HG02763 (cell line): ENCODE data around the gene IL19.
A peak's percentile ranks its signal among the peaks of the same experiment; 100 is the strongest.
"Not testable (repeated sequence)": the region's sequence is repeated elsewhere in the genome, so short reads cannot be mapped to it uniquely, and the experiment has no call there.

Experiments
- ATAC-seq: cut with Tn5 transposase; IDR thresholded peaks from one replicate; pipeline ENCODE4 v1.9.1; 2021; ENCODE audit warnings: mild to moderate bottlenecking, moderate library complexity; ENCODE audit not compliant: unreplicated experiment

The IL19 gene

DNA sequence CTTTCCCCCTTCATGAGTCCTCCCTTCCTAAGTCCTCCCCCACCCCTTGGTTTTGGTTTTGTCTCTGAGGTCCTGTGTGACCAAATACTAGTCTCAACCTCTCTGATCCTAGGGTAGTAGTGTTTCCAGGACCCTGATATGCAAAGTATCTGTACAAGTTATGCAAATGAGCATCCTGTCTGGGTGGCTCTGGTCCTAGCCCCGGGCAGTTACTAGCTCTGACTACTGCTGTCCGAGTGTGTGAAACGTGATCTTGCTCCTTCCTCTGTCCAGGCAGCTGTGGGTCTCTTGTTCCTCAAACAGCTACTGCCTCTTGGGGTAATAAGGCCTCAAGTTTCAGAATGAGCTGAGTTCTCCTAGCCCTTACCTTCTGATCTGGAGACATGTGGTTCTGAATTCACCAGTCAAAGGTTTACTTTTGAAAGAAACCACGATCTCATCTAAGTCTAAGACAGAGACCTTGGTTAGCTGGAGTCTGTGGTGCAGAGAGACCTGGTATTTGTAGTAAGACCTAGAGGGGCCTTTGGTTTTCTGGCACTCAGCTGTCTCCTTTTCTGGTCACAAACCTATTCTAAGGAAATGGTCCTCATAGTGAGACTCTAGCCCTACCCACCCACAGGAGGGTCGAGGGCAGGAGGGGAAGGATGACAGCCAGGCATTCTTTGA is 31.0 kb upstream of the IL19 start:
- peak; percentile 75 for ATAC-seq

DNA sequence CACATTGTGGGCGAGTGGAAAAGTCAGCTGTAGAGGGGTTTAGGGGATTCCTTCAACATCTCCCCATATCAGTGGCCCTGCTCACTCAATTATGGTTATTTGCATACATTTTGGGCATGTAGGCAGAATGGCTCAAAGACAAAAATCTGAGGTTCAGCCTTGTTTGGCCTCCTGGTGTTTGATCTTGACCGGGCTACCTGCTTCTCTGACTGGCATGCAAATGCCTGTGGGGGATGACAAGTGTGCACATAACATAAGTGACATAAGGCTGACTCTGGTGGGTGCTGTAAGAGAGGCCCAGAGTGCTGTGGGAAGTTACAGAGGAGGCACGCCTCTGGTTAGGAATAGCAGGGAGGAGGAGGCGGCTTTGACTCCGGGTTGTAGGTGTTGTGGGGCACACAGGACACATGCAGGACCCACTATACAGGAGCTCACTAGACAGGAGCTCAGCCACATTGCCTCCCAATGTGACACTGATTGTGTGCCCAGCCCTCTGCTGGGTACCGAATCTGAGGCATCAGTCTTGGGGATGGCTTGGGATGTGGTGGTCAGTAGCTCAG is 29.4 kb upstream of the IL19 start:
- ATAC-seq: no peak

DNA sequence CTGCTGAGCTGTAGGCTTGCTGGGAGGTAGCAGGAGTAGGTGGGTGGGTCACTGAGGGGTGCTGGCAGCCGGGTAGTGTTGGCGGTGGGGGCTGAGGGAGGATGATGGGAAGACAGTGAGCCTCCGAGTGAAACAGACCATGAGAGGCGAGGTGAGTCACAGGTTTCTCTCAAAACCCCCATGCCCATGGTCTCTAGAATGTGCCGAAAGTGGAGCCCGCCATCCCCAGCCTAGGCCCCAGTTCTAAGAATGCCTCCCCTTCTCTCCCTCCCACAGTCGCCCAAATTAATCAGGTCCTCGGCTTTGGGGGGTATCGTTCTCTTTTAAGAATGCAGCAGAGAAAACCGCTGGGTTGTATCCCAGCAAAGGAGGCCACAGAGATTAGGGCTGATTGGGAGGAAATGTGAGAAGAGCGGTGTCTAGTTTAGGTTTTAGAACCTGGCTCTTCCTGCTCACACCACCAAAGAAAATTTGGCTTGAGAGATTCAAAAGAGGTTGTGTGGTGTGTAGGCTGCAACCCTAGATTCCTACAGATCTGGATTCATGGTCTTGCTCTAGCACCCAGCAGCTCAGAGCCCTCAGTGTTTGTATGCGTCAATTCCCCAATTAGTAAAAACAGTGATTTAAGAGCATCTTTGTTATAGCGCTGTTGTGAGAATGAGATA is 27.7 kb upstream of the IL19 start:
- ATAC-seq: no peak

DNA sequence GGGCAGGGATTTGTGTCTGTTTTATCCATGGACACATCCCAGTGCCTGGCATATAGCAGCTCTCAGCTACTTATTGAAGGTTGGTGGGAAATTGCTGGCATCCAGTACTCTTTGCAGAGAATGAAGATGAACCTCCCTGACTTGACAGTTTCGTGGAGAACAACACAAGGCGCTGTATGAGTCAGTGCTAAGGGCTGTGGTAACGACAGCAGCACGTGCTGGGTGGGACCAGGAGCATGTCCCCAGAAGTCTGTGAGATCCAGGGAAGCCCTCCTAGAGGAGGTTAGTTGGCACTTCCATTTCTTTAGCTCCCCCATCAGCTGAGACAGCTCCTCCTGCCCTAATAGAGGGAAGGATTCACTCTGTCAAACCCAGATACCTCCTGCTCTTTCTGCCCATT is 25.9 kb upstream of the IL19 start:
- ATAC-seq: no peak

DNA sequence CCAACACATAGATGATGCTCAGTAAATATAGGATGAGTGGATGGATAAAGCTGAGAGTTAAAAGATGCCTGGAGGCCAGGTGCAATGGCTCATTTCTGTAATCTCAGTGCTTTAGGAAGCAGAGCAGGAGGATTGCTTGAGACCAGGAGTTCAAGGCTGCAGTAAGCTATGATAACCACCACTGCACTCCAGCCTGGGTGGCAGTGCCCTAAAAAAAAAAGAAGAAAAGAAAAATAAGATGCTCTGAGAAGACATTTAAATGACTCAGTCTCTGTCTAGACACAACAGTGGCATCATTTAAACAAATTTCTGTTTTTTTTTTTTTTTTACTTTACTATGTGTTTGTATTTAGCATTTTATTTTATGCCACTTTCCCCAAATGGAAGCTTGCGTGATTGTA is 25.3 kb upstream of the IL19 start:
- no peak for ATAC-seq

DNA sequence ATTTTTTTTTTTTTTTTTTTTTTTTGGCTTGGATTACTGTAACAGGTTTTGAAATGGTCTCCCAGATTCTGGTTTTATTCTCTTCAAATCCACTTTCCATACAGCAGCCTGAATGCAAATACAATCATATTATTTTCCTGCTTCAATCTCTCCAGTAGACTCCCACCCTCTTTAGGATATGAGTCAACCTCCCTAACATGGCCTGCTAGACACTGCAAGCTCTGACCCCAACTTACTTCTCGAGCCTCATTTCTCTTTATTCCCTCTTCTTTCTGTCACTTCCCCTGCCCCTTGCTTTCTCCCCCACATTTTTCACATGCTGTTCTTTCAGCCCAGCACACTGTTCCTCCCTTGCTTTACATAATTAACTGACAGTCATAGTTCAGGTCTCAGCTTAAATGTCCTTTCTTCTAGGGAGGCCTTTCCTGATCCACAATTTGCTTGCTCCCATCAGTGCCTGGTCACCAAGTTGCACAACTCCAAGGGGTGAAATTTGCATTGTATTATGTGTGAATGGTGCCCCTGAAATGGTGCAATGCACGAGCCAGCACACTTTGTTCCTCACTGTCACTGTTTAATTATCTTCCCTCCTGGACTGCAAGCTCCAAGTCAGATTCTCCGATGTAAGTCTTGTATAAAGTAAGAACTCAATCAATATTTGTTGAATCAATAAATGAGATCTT is 22.1 kb upstream of the IL19 start:
- no peak for ATAC-seq

DNA sequence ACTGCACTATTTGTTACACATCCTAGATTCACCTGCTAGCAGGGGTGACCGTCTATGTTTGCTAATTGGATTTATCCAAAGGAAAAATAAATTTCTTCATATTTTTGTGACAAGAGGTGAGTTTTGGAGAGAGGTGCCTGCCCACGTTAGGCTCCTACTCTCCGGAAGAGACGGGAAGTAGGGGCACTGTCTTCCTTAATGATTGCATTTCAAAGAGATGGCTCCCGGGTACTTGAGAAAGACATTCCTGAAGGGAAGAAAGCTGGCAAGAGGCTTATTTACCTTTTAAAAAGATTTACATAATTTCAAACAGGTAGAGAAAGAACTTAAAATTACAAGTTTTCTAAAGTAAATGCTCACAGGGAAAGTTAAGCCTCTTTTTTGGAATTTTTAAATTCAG is 18.7 kb upstream of the IL19 start:
- ATAC-seq: no peak

- no peak for ATAC-seq
Observed at GRCh38 chr1:206752481-206752880, 18.1 kb upstream of the IL19 start.

DNA sequence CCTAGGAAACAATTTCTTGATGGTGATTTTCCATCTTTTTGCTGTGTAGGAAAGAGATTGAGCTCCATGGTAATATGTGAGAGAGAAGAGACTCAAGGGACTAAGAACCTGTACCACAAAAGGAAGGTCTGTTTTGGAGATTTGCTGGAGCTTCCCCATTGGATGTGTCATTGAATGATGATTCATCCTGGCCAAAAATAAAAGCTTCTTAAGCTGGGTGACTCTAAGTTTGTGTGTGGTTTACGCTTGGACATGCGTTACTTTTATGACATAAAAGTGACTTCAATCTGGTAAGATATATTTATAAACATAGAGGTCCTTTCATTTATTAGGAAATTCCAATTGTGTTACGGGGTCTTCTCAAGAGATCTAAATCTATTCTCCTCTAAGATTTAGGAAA is 17.4 kb upstream of the IL19 start:
- ATAC-seq: no peak

DNA sequence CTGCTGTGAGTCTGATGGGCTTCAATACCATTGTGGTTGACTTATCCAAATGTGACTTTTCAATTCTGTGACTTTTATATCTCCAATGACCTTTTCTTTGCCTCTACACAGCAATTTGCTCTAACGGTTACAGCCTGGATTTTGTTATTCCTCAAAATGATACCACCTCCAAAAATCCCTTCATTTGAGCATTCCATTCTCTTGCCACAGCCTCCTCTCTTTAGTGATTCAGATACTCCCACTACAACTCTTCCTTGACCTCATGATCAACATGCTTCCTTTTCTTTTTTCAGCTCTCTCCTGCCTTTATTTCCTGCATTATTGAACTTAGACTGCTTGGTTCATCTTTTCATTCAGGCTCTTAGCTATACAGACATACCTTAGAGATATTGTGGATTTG is 16.6 kb upstream of the IL19 start:
- ATAC-seq: no peak

GRCh38 chr1:206757524-206758266 is 12.9 kb upstream of the IL19 start:
- no peak for ATAC-seq

DNA sequence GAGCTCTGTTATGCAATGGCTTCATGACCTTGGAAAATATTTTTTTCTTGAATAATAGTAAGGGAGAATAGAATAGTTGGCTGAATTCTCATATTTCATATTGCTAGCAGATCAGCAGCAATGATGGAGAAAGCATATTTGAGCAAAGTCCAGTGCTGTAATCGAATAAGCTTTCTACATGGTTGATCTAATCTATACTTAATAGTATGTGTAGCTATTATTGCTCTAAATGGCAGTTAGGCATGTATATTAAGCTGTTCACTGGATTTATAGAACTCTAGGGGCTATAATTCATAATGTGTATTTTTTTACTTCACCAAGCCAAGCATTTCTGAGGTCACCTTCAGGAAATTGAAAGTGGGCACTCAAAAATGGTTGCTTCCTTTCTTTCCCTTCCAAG is 10.0 kb upstream of the IL19 start:
- ATAC-seq: no peak

DNA sequence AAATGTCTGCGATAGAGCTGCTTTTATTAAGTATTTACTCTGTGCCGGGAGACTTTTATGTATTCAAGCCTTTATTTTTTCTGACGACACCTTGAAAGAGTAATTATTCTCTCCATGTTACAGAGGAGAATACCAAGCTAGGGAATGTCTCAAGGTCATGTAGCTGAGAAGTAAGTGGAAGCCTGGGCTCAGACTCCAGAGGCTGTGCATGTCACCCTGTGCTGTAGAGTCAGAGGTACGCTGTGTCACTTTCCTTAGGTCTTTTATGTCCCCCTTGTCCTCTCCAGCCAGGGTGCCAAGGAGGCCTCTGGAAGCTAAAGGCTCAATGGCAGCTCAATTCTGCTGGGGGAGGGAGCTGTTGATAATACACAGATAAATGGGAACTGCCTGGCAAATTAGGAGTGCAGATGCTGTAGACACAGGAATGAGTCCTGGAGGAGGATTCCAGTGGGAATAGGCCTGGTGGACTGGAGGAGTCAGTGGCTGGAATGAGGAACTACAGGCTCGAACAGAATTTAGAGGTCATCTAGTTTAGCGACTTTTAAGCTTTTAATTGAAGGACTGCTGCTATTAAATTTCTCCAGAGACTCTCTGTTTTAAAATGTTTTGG is 9.3 kb upstream of the IL19 start:
- ATAC-seq: no peak

- ATAC-seq: not testable (repeated sequence)
Observed at GRCh38 chr1:206762741-206763364, 7.7 kb upstream of the IL19 start.

DNA sequence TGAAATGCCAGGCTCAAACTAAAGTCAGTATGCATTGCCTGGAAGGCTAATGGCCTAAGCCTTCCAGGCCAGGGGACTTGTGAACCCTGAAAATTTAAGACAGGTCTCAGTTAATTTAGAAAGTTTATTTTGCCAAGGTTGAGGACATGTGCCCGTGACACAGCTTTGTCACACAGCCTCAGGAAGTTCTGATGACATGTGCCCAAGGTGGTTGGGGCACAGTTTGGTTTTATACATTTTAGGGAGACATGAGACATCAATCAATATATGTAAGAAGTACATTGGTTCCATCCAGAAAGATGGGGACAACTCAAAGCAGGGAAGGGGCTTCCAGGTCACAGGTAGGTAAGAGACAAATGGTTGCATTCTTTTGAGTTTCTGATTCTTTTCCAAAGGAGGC is 4.8 kb upstream of the IL19 start:
- ATAC-seq: not testable (repeated sequence)

DNA sequence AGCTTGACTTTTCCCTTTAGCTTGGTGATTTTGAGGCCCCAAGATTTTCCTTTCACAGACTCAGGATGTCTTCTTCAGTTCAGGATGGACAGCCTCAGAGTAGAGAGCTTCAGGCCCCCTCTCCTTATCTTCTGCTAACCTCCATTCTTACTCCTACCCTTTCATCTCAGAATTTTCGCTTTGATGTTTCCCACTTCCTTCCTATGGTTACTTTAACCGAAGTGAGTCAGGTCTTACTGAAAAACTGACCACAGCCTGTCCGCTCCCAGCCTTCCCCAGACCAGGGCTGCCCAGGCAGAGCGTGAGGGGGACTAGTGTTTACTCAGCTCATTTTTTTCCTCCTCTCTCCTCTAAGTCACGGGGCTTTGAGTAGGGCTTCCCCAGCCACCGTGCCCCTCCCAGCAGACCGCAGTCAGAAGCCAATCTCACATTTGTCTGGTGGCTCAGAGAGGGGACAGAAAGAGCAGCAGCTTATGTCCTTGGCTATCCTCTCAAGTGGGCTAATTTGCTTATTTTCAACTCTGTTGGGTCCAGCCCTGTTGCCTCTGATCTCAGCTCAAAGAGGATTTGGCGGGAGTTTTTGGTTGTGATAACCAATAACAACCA is 4.2 kb upstream of the IL19 start:
- peak; percentile 62 for ATAC-seq

DNA sequence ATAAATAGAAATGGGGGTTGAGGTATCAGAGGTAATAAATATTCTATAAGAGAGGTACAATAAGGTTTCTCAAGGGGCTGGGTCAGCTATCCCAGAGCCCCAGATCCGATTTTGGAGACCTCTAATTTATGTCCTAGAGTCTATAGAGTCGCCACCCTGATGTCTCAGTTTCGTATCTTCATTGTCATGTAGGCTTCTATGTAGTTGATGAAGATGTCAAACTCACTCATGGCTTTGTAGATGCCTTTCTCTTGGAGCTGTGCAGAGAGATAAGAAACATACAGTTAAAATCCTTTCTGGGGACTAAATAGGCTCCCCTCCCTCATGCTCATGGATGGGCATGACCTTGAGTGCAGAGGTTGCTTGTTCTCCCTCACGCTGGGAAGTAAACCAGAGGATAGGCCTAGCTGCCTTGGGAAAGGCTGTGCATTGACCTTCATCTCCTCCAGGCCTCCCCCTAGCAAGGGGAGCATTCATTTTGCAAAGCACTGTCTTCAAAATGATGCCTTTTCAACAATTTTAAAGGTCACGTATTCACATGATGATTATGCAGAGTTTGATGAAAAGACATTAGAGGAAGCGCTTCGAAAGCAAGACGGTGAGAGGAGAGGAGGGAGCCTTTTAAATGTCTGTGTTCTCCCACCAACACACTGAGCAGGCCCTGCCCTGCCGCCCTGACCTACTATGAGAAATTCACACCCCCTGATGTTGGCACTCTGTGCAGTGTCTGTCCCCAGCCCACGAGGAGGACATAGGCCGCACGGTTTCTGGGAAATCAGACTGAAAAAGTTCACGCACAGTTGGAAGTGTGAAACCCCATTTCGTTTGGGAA is 1.9 kb upstream of the IL19 start:
- peak; percentile 1 for ATAC-seq

- peak; percentile 52 for ATAC-seq
Observed at GRCh38 chr1:206769304-206769731, 1.3 kb upstream of the IL19 start.

DNA sequence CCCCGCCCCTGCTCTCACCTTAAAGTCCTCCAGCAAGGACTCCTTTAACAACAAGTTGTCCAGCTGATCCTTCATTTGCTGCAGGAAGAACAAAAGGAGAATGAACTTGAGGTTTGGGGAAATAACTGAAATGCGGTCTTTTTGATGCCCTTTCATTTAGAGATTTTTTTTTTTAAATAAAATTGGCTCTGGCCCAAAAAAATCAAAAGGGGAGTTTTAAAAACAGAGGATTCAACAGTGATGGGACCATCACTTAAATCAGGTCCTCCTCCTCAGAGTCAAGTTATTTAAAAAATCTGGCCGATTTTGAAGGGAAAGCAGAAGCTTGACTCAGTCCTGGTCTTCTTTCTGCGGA is 742 bp downstream of the IL19 start:
- ATAC-seq: no peak
